Activated CD4-positive, alpha-beta T cell treated with anti-CD3 and anti-CD28 coated beads for 24 hours (primary cell): ENCODE measurements around the gene MYF5.
"Not testable (repeated sequence)": the region's sequence is repeated elsewhere in the genome, so short reads cannot be mapped to it uniquely, and the experiment has no call there.

ENCODE experiments used
- DNase-seq, 2 donors: peaks; one replicate each; pipeline ENCODE4 v3.0.0-alpha.2; 2020; ENCODE audit warnings: low read depth in 2 of 2

The MYF5 gene

GRCh38 chr12:80716696-80717469 is at the start of gene MYF5:
Gene MYF5 (plus strand): TSS chr12:80716912. CDS start chr12:80717064, 152 bp downstream.
- DNase-seq = no peak

GRCh38 chr12:80670214-80670613 is 46.5 kb upstream of the MYF5 start:
- DNase-seq = no peak

GRCh38 chr12:80676042-80676636 is 40.6 kb upstream of the MYF5 start:
- DNase-seq = not testable (repeated sequence)

- no peak for DNase-seq
Measured at GRCh38 chr12:80676856-80677255, 39.9 kb upstream of the MYF5 start.

- DNase-seq = no peak
Measured at GRCh38 chr12:80677994-80678393, 38.7 kb upstream of the MYF5 start.

GRCh38 chr12:80679346-80680131 is 37.2 kb upstream of the MYF5 start:
- no peak for DNase-seq

- DNase-seq = no peak
Measured at GRCh38 chr12:80681287-80681686, 35.4 kb upstream of the MYF5 start.

GRCh38 chr12:80681786-80682185 is 34.9 kb upstream of the MYF5 start:
- DNase-seq = no peak

GRCh38 chr12:80684077-80684495 is 32.6 kb upstream of the MYF5 start:
- no peak for DNase-seq

GRCh38 chr12:80690090-80690489 is 26.6 kb upstream of the MYF5 start:
- DNase-seq = no peak

- no peak for DNase-seq
Measured at GRCh38 chr12:80690513-80690912, 26.2 kb upstream of the MYF5 start.

- no peak for DNase-seq
Measured at GRCh38 chr12:80692114-80692513, 24.6 kb upstream of the MYF5 start.

- DNase-seq = no peak
Measured at GRCh38 chr12:80697270-80697887, 19.3 kb upstream of the MYF5 start.

GRCh38 chr12:80698256-80698655 is 18.5 kb upstream of the MYF5 start:
- DNase-seq = no peak

- no peak for DNase-seq
Measured at GRCh38 chr12:80698847-80699542, 17.7 kb upstream of the MYF5 start.

- DNase-seq = no peak
Measured at GRCh38 chr12:80700327-80700726, 16.4 kb upstream of the MYF5 start.

- no peak for DNase-seq
Measured at GRCh38 chr12:80701388-80701787, 15.3 kb upstream of the MYF5 start.

- no peak for DNase-seq
Measured at GRCh38 chr12:80702889-80703805, 13.6 kb upstream of the MYF5 start.

GRCh38 chr12:80704420-80704819 is 12.3 kb upstream of the MYF5 start:
- DNase-seq = no peak

GRCh38 chr12:80707126-80707829 is 9.4 kb upstream of the MYF5 start, which contains the start of gene MYF6:
Gene MYF6 (plus strand): TSS chr12:80707634. CDS start chr12:80707720, 86 bp downstream.
- no peak for DNase-seq
